Islet of Langerhans (tissue), 1 donor: ENCODE data around the gene C19orf67.

Experiments
- FAIRE-seq: peaks from one replicate; lab custom pipeline; 2011; peaks lifted over from hg19 to GRCh38; lab: Jason Lieb, UNC

Gene C19orf67

DNA sequence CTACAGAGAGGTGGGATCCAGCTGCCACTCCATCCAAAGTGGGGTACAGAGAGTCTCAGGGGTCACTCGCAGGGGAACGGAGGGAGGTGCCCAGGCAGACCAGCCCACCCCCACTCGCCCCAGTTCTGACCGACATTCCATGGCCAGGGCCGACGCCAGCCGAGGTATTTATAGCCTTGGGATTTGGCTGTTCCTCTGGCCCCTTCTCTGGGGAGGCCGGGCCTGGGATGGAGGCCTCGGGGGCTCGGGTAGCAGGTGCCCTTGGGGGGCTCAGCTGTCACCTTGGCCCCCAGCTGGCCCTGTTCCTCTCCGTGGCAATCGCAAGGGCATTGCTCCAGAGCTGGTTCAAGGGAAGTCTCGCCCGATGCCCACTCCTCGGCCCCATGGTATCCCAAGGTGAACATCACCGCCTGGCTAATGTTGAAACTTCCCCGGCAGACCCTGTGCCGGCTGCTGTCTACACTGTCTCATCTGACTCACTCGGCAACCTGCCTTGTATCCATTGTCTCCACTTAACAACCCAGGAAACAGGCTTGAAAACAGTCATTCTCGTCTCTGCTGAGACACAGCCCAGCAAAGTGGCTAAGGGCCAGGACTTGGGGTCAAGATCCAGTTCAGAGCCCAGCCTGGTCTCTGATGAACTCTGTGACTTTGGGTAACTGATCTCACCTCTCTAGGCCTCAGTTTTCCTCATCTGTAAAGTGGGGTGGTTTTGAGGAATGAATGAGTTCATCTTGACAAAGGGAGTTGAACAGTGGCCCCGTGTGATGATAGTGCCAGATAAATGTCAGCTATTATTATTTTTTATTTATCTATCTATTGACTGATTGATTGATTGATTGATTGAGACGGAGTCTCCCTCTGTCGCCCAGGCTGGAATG, 22.2 kb upstream of the C19orf67 start:
- no peak for FAIRE-seq

DNA sequence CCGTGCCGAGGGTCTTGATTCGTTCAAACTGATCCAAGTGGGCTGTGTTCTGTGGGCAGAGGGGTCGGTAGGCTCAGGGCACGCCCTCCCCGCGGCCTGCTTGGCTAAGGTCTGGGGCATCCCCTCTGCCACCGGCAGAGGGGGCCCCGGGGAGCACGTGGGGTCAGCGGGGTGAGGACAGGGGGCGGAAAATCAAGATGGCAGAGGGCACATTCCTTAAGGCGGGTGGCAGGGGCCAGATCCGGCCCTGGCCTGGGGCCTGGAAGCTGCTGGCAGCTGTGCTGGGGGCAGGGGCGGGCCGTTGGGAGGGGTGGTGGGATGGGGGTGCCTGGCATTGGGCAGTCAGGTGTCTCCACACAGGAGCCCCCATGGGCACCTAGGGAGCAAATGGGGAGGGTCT, 21.3 kb upstream of the C19orf67 start:
- FAIRE-seq, result no peak

DNA sequence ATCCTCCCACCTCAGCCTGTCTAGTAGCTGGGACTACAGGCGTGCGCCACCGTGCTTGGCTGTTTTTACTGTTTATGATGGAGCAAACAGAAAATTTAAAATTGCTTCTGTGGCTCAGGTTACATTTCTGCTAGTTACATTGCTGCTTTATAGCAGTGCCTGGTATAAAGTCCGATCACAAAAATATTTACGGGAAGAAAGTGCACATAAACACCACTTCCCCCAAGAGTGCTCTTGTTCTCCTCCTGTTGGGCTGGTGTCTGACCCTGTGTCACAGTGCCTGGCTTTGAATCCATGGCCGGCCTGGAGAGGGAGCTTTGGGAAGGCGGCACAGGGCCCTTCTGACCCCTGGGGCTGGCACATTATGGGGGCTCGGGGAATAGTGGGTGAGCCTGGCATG, 20.1 kb upstream of the C19orf67 start:
- FAIRE-seq, result no peak

DNA sequence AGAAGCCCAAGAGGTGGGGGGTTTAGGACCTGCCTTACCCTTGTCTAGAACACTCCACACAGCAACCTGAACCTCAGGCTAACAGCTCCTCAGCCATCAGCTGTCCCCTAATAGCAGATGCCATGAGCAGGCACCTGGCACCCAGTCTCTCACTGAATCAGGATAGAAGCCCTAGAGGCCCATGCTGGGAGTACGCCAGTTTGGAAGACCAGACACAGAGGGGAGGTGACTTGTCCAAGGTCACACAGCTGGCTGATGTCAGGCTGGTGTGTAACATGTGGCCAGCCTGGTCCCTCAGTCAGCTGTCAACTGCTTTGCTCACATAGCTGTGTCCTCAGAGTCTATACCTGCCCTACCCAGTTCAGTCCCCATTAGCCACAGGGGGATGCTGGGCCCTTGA, 17.7 kb upstream of the C19orf67 start:
- FAIRE-seq, result no peak

DNA sequence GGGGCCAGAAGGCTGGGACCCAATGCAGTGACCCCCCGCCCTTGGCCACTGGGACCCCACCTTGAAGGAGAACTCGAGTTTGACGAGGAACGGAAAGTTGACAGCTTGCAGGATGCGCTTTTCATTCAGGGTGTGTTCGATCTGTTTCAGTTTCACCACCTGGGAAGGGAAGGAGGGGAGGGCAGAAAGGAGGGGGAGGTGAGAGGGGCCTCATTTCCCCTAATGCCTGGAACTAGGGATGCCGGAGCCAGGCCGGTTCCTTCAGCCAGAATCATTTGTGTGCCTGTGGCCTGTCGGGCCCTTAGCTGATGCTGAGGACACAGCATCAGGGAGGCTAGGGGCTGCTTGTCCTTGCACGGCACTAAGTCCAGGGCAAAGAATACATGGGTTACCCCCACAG, 17.2 kb upstream of the C19orf67 start:
- FAIRE-seq, result no peak

DNA sequence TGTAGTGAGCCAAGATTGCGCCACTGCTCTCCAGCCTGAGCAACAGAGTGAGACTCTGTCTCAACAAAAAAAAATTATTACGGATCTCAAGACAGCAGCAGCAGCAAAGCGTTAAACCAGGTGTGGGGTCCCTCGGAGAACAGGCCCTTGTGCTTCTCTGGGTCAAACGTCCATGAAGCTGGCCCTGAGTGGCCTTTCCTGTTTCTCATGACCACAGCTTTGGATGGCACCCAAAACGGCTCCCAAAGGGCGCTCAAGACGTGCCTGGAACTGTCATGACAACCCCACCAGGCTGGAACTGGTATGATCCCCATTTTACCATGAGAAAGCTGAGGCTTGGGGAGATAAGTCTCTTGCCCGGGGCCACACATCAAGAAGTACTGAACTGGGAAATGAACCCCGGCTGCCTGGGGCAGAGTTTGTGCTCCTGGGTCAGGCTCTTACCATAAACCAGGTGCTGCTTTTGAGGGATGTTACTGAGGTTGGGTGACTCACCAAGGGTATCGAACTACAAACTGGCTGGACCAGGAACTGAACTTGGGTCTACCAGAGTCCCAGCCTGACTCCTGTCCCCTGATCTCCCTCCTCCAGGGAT, 16.6 kb upstream of the C19orf67 start:
- no peak for FAIRE-seq

DNA sequence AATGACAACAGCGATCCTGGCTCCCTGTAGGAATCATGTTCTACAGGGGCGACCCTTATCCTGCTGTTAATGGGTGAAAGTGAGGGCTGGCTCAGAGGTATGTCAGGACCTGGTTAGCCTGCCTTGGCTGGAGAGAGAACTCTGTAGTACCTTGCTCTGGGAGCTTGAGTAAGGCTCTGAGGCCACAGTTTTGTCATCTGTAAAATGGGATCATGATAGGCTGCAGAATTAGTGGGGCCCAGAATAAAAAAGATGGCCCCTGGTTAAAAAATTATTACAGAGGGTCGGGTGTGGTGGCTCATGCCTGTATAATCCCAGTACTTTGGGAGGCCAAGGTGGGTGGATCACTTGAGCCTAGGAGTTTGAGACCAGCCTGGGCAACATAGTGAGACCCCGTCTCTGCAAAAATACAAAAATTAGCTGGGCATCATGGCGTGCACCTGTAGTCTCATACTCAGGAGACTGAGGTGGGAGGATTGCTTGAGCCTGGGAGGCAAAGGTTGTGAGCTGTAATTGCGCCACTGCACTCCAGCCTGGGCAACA, 15.5 kb upstream of the C19orf67 start:
- FAIRE-seq, result no peak

DNA sequence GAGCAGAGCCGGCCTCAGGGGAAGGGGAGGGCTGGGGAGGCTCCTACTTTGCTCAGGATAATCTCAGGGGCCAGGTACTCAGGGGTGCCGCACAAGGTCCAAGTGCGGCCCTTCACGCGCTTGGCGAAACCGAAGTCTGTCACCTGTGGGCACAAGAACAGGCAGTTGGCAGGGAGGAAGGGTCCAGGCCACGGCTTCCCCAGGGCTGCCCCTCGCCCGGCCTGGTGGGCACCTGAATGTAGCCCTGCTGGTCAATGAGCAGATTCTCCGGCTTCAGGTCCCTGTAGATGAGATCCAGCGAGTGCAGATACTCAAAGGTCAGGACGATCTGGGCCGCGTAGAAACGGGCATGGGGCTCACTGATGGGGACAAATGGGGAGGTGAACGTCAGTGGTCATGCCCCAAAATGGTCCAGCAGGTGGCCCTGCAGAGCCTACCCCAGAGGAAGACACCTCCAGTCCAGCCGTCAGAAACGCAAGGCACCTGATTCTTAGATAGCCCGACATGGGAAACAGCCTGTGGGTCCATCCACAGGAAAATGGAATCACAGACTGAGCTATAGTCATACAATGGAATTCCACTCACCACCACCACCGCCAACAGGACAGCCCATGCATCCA, 12.1 kb upstream of the C19orf67 start:
- no peak for FAIRE-seq

DNA sequence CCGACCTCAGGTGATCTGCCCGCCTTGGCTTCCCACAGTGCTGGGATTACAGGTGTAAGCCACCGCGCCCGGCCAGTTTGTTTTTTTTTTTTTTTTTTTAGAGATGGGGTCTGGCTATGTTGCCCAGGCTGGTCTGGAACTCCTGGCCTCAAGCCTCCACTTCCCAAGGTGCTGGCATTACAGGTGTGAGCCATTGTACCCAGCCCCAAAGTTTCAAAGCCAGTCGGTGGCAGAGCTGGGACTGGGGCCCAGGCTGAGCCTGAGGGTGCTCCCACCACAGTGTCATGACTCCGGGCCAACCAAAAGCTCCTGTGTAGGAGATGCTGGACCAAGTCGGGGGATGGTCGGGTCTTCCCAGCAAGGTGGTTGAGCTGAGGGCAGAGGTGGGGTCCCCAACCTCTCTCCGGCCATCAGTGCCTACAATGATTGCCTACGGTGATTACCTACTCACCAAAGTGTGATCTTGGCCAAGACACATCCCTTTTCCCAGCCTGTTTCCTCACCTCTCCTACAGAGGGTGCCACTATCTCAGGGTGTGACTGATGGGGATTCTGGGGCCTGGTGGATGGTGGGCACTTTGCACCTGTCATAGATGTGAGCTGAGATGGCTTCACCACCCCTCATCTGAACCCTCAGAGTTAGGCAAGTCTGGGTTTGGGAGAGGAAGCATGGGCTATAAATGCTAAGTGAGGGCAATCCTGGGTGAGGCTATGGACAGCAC, 10.8 kb upstream of the C19orf67 start:
- FAIRE-seq, result no peak

DNA sequence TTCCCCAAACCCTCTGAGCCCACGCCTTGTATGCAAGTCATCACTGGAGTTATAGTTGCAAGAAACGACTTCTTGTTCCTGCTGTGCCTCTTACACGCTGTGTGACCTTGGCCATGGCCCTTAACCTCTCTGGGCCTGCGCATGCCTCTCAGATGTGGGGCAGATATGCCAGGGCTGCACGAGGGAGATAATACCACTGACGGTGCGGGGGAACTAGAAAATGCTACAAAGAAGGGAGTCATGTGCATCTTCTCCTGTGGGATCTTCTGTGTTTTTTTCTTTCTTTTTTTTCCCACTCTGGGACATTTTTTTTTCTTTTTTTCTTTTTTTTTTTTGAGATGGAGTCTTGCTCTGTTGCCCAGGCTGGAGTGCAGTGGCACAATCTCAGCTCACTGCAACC, 9.3 kb upstream of the C19orf67 start:
- no peak for FAIRE-seq

DNA sequence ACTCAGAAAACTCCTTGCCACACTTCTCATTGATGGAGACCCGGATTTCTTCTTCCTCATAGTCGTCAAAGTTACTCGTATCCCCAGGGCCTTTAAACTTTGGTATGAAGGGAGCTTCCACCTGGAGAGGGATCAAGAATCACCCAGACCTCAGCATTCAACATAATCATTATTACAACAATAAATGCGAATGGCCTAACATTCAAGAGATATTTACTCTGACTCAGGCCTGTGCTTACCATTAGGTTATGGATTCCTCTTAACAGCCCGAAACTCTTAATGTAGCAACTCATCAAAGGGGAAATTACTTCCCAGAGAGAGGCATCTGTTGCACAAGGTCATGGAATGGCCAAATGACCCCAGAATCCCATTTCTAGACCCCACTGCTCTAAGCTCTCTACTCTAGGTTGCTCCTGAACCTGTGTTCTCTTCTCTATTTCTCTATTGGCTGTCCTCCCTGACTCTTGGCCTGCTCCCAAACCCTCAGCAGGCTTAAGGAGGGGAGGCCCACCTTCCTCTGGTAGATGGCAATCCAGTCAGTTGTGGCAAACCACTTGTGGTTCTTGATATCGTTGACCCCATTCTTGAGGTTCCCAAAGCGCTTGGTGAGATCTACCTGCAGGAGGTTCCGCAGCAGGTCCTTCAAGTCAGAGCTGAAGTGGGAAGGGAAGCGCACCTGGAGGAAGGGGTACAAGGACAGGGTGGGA, 7.7 kb upstream of the C19orf67 start:
- no peak for FAIRE-seq

DNA sequence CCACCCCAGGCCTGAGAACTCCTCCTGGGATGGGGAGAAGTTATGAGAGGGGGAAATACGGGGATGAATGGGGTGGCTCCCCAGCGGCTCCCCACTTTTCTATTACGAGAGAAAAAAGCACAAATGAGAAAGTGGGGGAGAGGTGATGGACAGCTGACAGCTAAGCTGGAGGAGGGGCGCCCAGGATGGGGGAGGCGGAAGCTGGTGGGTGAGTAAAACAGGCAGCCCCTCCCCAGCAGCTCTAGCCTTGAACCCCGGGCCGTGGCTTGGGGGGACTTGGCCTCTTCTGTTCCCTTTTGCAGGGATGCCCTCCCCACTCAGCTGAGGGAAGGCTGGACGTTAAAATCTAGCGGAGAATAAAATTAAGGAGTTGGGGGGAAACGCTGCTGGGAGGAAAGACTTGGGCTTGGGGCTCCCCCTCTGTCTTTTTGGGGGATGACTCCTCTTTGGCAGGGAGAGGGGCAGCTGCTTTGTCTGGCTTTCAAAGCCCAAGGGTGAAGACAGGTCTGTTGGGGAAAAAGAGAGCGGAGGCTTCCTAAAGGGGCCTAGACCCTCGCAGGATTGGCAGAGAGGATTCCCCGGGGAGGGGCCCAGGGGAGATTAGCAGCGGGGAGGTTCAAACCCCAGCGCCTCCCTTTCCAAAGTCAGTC, 6.4 kb upstream of the C19orf67 start:
- no peak for FAIRE-seq

DNA sequence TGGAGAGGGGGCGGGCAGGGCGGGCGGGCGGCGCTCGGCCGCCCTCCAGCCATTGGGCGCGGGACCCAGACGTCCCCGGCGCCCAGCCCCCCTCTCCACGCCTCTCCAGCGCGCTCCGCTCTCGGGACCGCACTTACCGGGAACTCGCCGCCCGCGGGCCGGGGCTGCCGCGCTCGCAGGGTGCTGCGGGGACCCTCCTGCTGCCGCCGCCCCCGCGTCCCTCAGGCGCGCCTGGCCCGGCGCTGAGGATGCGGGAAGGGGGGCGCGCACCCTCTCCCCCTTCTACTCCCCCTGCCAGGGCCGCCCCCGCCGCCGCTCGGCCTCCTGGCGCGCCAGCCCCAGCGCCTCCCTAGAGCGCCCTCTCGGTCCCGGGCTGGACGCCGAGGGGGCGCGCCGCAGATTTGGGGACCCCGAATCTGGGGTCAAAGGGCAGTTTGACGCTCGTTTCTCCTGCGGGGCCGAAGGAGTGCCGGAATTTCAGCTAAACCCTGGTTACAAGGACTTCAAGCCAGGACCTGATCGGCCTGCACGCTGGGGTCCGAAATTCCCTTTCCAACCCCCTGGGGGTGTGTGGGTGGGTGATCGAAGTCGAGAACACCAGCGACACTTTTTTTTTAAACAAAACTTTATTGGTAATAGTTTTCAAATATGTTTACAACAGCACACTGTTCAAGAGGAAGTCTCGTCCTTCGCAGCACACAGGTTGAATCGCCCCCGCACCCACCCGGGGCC, 5.7 kb upstream of the C19orf67 start:
- no peak for FAIRE-seq

DNA sequence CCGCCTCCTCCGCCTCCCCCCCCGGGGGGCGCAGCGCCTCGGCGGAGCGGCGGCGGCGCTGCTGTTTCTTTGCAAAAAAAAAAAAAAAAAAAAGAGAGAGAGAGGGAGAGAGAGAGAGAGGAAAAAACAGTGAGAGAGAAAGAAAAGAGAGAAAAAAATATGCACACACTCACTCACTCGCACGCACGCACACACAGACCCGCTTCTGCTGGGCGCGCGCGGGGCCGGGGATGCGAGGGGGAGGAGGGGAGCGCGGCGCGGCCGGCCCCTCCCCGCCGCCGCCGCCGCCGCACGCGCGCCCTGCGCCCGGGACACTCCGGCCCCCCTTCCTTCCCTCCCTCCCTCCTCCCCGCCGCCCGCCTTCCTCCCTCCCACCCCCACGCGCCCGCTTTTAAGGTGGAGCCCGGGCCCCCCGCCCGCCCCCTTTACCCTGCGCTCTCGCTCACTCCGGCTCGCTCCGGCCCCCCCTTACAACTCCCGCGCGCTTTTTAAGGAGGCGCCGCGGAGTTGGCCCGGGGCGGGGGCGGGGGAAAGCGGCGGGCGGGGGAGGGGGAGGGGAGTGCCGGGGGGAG, 5.0 kb upstream of the C19orf67 start, which contains the start of gene SAMD1:
SAMD1 (minus strand) TSS at position 243 of the 572 bp plus-strand sequence.
- no peak for FAIRE-seq

DNA sequence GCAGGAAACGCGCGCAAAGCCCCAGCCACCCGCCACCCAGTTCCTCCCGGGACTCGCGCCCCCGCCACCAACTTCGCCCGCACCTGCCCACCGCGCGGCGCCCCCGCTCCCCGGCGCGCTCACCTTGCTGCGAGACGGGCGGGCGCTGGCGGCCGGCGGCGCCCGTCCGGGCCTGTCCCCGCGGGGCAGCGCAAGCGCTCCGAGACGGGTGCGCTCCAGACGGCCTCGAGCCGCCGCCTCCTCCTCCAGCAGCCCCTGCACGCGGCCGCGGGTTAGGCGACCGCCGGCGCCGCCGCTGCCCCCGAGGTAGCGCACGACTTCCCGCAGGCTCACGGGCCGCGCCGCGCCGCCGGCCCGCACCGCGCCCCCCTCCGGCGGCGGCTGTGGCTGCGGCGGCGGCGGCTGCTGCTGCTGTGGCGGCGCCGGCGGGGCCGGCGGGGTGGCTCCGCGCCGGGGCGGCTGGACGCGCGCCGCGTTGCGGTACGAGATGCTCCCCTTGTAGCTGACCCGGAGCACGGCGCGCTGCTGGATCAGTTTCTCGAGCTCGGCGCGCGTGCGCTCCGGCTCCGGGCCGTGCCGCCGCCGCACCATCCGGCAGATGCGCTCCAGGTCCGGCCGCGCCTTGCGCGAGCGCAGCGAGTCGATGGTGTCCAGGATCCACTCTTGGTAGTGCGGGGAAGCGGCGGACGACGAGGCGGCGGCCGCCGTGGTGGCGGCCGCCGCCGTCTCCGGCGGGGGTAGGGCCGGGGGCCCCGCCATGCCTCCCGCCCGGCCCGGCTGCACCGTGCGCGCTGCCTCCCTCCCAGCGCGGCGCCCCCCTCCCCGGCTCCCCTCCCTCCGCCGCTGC, 4.3 kb upstream of the C19orf67 start:
- FAIRE-seq, result no peak

DNA sequence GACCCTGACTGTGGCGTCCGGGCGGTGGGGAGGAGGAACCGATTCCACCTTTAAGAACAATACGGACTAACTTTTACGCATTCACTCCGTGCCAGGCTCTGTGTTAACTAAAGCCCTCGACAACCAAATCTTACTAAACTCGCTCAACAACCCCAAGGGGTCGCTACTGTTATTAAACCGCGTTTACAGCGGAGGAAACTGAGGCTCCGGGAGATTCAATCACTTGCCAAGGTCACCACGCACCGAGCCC, 3.8 kb upstream of the C19orf67 start:
- FAIRE-seq, result no peak

DNA sequence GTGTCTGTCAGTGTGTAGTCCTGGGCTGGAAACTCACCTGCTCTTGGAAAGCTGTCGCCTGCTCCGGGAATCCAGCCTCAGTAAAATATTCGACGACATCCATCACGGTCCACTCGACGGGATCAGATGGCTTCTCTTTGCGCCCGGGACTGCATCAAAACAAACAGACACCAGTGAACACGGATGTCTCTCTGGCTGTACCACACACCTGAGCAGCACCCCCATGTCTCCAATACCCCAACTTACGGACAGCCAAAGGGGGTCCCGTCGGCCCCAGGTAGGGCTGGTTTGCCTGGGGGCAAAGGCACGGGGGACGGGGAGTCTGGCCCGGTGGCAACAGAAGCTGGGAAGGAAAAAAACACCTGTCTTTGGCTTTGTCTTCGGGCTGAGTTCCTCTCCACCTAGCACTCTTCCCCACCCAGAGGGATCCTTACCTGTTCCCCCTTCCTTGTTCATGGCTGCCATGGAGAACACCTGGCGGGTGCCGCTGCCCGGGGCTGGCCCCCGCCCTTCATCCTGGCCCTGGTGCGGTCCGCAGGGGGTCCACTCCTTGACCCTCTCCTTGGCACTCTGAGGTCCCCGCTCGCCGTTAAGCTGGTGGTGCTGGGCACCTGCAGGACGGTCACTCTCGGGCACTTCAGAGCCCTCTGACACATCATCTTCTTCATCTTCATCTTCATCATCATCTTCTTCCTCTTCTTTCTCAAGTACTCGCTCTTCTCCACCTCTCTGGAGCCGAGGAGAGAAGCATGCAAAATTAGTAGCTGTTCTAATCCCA, 3.2 kb upstream of the C19orf67 start:
- FAIRE-seq, result no peak

DNA sequence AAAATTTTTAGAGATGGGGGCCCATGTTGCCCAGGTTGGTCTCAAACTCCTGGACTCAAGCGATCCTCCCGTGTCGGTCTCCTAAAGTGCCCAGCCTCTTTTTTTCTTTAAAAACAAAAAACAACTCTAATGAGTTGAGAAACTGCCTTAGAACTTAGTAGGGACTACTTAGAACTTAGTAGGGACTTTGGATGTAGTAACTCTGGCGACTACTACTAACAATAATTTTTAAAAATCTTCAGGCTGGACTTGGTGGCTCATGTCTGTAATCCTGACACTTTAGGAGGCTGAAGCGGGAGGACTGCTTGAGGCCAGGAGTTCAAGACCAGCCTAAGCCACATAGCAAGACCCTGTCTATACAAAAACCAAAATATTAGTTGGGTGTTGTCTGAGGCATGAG, 515 bp upstream of the C19orf67 start:
- no peak for FAIRE-seq

DNA sequence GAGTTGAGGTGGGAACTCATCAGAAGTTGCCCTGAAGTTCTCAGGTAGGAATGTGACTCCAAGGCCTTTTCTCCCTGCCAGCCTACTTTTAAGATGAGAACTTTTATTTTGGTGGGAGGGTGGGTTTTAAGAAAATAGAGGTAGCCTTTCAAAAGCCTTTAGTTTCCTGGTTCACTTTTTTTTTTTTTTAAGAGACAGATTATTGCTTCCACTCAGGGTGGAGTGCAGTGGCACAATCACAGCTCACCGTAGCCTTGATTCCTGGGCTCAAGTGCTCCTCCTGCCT, 3.0 kb downstream of the C19orf67 start:
- no peak for FAIRE-seq
